Measurements from ENCODE around the gene SCART1. TPM values are rescaled to one million over a fixed set of nuclear protein-coding genes. Genes with fewer than 3 reads are reported as not detected.
"Not testable (repeated sequence)": the region's sequence is repeated elsewhere in the genome, so short reads cannot be mapped to it uniquely, and the experiment has no call there.

SCART1 gene
- total and polyA plus RNA-seq, 8 donors: 0.95 to 3.9 (median 2.6) TPM

DNA sequence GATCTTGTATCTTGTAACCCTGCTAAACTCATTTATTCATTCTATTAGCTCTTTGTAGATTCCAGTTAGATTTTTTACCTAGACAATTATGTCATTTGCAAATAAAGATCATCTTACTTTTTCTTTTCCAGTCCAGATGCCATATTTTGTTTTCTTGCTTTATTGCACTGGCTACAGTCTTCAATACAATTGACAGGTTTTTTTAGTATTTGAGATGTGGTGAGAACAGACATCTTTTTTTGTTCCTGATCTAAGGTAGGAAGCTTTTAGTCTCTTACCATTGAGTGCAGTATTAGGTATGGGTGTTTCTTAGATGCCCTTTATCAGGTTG, 41.4 kb upstream of the SCART1 start:
- Histone ChIP-seq H3K27ac (no peak overlapping the region), H3K9me3 (no peaks in the 10 kb centered on the region), H3K27me3 (no peaks in the 10 kb centered on the region), H3K4me3 (no peak overlapping the region), H3K36me3 (peaks cover 0 to 23% (median 4%) of the 10 kb centered on the region in 3 donors), H3K4me1 (no peaks in the 10 kb centered on the region)
- no peak for ATAC-seq
- FAIRE-seq: no peak
- TF ChIP-seq, protein P1, sequence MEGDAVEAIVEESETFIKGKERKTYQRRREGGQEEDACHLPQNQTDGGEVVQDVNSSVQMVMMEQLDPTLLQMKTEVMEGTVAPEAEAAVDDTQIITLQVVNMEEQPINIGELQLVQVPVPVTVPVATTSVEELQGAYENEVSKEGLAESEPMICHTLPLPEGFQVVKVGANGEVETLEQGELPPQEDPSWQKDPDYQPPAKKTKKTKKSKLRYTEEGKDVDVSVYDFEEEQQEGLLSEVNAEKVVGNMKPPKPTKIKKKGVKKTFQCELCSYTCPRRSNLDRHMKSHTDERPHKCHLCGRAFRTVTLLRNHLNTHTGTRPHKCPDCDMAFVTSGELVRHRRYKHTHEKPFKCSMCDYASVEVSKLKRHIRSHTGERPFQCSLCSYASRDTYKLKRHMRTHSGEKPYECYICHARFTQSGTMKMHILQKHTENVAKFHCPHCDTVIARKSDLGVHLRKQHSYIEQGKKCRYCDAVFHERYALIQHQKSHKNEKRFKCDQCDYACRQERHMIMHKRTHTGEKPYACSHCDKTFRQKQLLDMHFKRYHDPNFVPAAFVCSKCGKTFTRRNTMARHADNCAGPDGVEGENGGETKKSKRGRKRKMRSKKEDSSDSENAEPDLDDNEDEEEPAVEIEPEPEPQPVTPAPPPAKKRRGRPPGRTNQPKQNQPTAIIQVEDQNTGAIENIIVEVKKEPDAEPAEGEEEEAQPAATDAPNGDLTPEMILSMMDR (IDR thresholded peaks at IDR 0.05): no peak
- intact Hi-C loops (cut with DNase I): no loop called here
- no peak for DNase-seq

DNA sequence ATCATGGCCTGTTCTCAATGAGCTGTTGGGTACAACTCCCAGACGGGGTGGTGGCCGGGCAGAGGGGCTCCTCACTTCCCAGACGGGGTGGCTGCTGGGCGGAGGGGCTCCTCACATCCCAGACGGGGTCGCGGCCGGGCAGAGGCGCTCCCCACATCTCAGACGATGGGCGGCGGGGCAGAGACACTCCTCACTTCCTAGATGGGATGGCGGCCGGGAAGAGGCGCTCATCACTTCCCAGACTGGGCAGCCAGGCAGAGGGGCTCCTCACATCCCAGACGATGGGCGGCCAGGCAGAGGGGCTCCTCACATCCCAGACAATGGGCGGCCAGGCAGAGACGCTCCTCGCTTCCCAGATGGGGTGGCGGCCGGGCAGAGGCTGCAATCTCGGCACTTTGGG, 39.3 kb upstream of the SCART1 start:
- WGBS, 2 donors: 96 to 98% methylated on average over 19 to 22 of the region's 23 CpGs
- intact Hi-C loops (cut with DNase I); H3K4me1 ChIP-seq; FAIRE-seq; ATAC-seq; DNase-seq; H3K9me3 ChIP-seq; H3K27ac ChIP-seq; H3K4me3 ChIP-seq; H3K27me3 ChIP-seq: not testable (repeated sequence)
- peaks cover 0 to 23% (median 4%) of the 10 kb centered on the region in 3 donors for H3K36me3 ChIP-seq

DNA sequence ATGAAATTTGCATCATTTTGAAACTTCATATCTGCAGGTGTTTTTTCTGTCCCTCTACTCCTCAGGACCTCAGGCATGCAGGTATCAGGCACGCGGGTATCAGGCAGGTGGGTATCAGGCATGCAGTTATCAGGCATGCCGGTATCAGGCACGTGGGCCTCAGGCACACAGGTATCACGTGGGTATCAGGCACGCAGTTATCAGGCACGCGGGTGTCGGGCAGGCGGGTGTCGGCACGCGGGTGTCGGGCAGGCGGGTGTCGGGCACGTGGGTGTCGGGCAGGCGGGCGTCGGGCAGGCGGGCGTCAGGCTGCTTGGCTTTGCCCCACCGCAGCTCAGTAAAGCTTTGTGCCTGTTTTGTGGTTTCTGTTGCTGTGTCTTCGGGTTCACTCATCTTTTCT, 38.0 kb upstream of the SCART1 start:
- Histone ChIP-seq H3K4me1 (no peaks in the 10 kb centered on the region), H3K27ac (no peak overlapping the region), H3K27me3 (no peaks in the 10 kb centered on the region), H3K9me3 (no peaks in the 10 kb centered on the region), H3K4me3 (no peak overlapping the region), H3K36me3 (peaks cover 0 to 23% (median 4%) of the 10 kb centered on the region in 3 donors)
- intact Hi-C loops (cut with DNase I): no loop called here
- TF ChIP-seq, protein P1 (IDR thresholded peaks at IDR 0.05): no peak
- no peak for ATAC-seq
- DNase-seq: no peak
- 88% methylated on average over 16 to 25 of the region's 25 CpGs for WGBS, 2 donors
- FAIRE-seq: no peak

DNA sequence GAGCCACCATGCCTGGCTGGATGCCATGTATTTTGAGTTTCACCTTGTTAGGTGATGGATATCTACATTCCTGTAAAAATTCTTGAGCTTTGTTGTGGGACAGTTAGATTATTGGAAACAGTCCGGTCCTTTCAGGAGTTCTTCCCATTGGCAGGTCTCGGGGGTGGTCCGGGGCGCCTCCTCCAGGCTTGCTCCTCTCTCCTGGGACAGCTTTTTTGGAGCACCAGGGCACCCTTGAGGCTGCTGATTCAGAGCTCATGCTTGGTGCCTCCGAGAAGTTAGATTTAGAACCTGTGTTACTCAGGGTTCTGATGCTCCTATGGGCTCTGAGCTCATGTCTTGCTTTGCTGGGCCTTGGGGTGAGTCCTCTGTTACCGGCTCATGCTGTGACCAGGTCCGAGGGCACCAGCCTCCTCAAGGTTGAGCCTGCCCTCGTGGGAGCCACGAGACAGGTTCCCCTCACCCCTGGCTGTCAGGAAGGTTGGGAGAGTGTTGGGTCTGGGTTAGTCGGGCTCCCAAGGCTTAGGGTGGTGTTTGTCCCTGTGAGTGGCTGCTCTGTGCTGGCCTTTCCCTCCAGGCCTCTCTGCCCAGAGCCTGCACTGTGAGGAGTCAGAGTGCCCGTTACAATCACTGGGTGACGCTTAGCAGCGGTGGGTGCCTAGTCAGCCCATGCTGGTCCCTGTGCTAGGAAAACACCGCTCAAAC, 35.3 kb upstream of the SCART1 start:
- Histone ChIP-seq H3K4me3 (no peak overlapping the region), H3K9me3 (no peaks in the 10 kb centered on the region), H3K27me3 (no peaks in the 10 kb centered on the region), H3K4me1 (peaks cover 0 to 3% (median 0%) of the 10 kb centered on the region in 3 donors), H3K36me3 (peaks cover 0 to 10% (median 0%) of the 10 kb centered on the region in 3 donors), H3K27ac (no peak overlapping the region)
- 91 to 95% methylated on average over 14 of the region's 14 CpGs for WGBS, 2 donors
- DNase-seq: no peak
- TF ChIP-seq, protein P1 (IDR thresholded peaks at IDR 0.05): no peak
- intact Hi-C loops (cut with DNase I): no loop called here
- FAIRE-seq: no peak
- no peak for ATAC-seq

DNA sequence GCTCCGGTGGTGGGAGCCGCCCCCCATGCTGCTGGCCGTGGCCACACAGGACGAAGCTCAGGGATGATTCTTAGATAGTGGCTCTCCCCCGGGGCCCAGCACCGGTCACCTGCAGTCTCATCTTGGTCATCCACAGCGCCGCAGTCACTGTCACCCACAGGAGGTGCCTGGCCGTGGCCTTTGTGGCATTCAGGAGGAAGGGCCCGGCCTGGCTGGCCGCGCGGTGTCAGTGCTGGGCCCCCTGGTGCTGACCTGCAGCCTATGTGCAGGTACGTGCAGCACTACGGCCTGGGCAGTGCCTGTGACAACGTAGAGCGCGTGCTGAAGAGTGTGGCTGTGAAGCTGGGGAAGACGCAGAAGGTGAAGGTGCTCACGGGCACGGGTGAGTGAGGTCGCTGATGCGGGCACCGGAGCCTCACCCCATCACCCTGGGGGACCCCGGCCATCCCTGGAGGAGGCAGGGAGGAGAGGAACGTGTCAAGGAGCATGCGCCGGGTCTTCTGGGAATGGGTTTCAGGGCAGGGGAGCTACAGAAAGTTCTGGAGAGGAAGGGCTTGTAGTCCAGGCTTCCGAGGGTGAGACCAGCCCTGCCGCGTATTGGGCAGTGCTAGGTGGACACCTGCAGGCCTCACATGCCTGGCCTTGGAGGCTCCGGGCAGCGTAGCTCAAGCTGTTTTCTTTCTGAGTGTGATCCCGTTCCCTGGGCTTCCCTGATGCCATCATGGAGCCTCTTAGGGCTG, 34.4 kb upstream of the SCART1 start:
- TF ChIP-seq, protein P1 (IDR thresholded peaks at IDR 0.05): no peak
- FAIRE-seq: no peak
- H3K4me3 ChIP-seq: no peak overlapping the region
- no peaks in the 10 kb centered on the region for H3K9me3 ChIP-seq
- no peak for ATAC-seq
- H3K4me1 ChIP-seq: peaks cover 0 to 3% (median 0%) of the 10 kb centered on the region in 3 donors
- H3K36me3 ChIP-seq: peaks cover 0 to 10% (median 0%) of the 10 kb centered on the region in 3 donors
- no peak for DNase-seq
- intact Hi-C loops (cut with DNase I): no loop called here
- no peak overlapping the region for H3K27ac ChIP-seq
- 91% methylated on average over 32 to 34 of the region's 34 CpGs for WGBS, 2 donors
- H3K27me3 ChIP-seq: no peaks in the 10 kb centered on the region

Measured in pancreas (tissue), 10 donors.